Measurements from ENCODE around the gene ICAM5. TPM values are rescaled to one million over a fixed set of nuclear protein-coding genes. Genes with fewer than 3 reads are reported as not detected.

The ICAM5 gene
- total and polyA plus RNA-seq, 9 of the 15 experiments (the other 6 are each of a cell fraction or from before 2014, with no cell fraction given): 0.10 to 114 (median 13.7) TPM

- no peak for TF ChIP-seq CLOCK (CRISPR knock-in tag; IDR thresholded peaks at IDR 0.05; ENCODE audit: borderline replicate concordance)
- TF ChIP-seq PRDM10 (IDR thresholded peaks at IDR 0.05; ENCODE audit: partially characterized antibody): peak; percentile 75
- 0 out of 2 replicates have a peak, but pooled peaks have one; percentile 13 for TF ChIP-seq HLTF (IDR thresholded peaks at IDR 0.05)
- TF ChIP-seq, protein P1, sequence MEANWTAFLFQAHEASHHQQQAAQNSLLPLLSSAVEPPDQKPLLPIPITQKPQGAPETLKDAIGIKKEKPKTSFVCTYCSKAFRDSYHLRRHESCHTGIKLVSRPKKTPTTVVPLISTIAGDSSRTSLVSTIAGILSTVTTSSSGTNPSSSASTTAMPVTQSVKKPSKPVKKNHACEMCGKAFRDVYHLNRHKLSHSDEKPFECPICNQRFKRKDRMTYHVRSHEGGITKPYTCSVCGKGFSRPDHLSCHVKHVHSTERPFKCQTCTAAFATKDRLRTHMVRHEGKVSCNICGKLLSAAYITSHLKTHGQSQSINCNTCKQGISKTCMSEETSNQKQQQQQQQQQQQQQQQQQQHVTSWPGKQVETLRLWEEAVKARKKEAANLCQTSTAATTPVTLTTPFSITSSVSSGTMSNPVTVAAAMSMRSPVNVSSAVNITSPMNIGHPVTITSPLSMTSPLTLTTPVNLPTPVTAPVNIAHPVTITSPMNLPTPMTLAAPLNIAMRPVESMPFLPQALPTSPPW (CRISPR knock-in tag; IDR thresholded peaks at IDR 0.05): peak; percentile 79
- TF ChIP-seq MAZ (CRISPR knock-in tag; conservative IDR thresholded peaks at IDR 0.05 in 1 of 2, IDR thresholded peaks at IDR 0.05 in 1 of 2): peak; percentile 37 to 71; a peak in 3 of 4 replicates
- peak; percentile 17 for TF ChIP-seq SMAD1 (IDR thresholded peaks at IDR 0.05; ENCODE audit: low read depth, low read length, partially characterized antibody)
- peak; percentile 80 for TF ChIP-seq CCNT2 (IDR thresholded peaks at IDR 0.05; ENCODE audit: borderline replicate concordance, extremely low read depth, insufficient read length, low read depth, low read length)
- peak; percentile 24; the same call in 1 of the 2 replicates for TF ChIP-seq HDAC2 (IDR thresholded peaks at IDR 0.05)
- no peak for TF ChIP-seq TCF15 (CRISPR knock-in tag; IDR thresholded peaks at IDR 0.05)
- peak; percentile 91 for TF ChIP-seq SP1 (CRISPR knock-in tag; IDR thresholded peaks at IDR 0.05)
- TF ChIP-seq, protein P2, sequence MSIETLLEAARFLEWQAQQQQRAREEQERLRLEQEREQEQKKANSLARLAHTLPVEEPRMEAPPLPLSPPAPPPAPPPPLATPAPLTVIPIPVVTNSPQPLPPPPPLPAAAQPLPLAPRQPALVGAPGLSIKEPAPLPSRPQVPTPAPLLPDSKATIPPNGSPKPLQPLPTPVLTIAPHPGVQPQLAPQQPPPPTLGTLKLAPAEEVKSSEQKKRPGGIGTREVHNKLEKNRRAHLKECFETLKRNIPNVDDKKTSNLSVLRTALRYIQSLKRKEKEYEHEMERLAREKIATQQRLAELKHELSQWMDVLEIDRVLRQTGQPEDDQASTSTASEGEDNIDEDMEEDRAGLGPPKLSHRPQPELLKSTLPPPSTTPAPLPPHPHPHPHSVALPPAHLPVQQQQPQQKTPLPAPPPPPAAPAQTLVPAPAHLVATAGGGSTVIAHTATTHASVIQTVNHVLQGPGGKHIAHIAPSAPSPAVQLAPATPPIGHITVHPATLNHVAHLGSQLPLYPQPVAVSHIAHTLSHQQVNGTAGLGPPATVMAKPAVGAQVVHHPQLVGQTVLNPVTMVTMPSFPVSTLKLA (conservative IDR thresholded peaks at IDR 0.05): peak; percentile 90 to 93
- no peak for TF ChIP-seq SMARCA4 (IDR thresholded peaks at IDR 0.05)
- 0 out of 2 replicates have a peak, but pooled peaks have one; percentile 29 for TF ChIP-seq ESRRA (IDR thresholded peaks at IDR 0.05; ENCODE audit: borderline replicate concordance, low read depth)
- TF ChIP-seq POLR2G (IDR thresholded peaks at IDR 0.05; ENCODE audit: low read depth, low read length): peak; percentile 83
- TF ChIP-seq SMARCA5 (IDR thresholded peaks at IDR 0.05): no peak
- TF ChIP-seq SRSF3 (IDR thresholded peaks at IDR 0.05; ENCODE audit: insufficient read depth, low read length): no peak
- no peak for TF ChIP-seq ZNF12 (CRISPR knock-in tag; IDR thresholded peaks at IDR 0.05)
Measured at GRCh38 chr19:10334588-10335351, 45.0 kb downstream of the ICAM5 start (continued).

Data from K562 (cell line).